Urothelium cell line (cell line): ENCODE results near the gene HSPB7.
"Not testable (repeated sequence)": the region's sequence is repeated elsewhere in the genome, so short reads cannot be mapped to it uniquely, and the experiment has no call there.

Experiments
- DNase-seq: peaks from one replicate; pipeline ENCODE4 v3.0.0; 2011; ENCODE audit warnings: low spot score, mixed read lengths
- FAIRE-seq: peaks from 2 replicates; lab custom pipeline; 2011; peaks lifted over from hg19 to GRCh38; lab: Jason Lieb, UNC

HSPB7 gene

DNA sequence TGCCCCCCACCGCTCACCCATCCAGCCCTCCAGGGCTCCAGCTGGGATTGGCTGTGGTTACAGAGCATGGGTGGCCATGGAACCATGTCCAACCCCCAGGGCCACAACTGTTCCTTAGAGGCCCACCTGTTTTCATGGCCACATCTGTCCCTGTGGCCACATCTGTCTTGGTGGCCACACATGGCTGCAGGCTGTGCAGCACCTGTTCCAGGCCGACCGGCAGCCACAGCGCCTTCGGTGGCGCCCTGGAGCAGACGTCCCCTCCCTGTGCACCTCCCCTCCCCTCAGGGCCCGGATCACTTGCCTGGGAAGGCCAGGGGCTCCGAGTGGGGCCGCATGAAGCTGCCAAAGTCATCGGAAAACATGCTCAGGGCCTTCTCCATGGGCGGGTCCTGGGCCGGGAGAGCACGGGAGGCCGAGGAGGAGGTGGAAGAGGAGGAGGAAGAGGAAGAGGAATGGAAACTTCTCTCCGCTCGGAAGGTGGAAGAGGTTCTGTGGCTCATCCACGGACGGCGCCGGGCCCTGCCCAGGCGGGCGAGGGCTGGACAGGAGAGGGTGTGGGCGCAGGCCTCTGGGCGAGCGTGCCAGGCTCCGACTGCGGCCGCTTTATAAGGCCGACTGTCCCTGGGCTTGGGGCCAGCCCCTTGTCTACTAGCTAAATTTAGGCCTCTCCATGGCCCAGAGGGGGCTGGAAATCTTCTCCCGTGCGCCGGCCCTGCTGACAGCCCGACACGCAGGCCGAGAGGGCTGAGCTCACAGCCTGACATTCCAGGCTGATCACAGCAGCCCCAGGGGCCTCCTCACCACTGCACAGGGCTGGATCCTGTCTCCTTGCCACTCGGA is at the start of gene HSPB7:
Gene HSPB7 (minus strand): TSS at position 583 of the 843 bp plus-strand sequence. CDS start 80 bp downstream, at position 503.
- FAIRE-seq = no peak
- DNase-seq = no peak

GRCh38 chr1:16067127-16067768 is 49.4 kb upstream of the HSPB7 start:
- no peak for DNase-seq
- FAIRE-seq = no peak

- no peak for DNase-seq
- no peak for FAIRE-seq
Observed at GRCh38 chr1:16066245-16066644, 48.4 kb upstream of the HSPB7 start.

GRCh38 chr1:16065269-16065576 is 47.4 kb upstream of the HSPB7 start:
- no peak for DNase-seq
- FAIRE-seq = no peak

DNA sequence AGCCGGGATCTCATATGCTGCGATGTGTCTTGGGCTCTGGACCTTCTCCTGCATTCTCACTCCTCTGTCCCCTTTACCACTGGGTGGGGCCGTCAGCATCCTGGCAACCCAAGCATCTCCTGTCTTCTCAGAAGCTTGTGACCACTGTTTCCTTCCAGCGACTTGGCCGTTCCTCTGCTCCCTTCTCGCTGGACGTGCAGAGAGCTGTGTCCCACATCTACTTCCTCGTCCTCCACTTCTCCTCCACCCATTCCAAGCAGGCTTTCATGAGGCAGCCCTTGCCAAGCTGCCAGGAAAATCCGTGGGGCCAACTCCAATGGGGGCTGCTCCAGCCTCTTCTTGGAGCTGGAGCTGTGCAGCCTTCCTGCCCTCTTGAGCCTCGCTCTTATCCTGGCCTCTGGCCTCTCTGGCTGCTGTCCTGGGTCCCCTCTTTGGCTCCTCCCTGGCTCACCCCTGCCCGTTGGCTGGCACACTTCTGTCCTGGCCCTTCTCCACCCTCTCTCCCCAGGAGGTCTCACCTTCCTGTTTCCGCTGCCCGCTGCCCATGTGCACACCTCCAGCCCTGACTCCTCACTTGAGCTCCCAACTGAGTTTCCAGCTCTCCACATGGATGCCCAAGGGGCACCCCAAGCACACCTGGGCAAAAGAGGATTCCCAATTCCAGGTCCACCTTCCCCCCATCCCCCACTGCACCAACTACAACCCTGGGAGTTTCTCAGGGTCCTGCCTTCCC is 46.9 kb upstream of the HSPB7 start:
- DNase-seq = no peak
- FAIRE-seq = no peak

DNA sequence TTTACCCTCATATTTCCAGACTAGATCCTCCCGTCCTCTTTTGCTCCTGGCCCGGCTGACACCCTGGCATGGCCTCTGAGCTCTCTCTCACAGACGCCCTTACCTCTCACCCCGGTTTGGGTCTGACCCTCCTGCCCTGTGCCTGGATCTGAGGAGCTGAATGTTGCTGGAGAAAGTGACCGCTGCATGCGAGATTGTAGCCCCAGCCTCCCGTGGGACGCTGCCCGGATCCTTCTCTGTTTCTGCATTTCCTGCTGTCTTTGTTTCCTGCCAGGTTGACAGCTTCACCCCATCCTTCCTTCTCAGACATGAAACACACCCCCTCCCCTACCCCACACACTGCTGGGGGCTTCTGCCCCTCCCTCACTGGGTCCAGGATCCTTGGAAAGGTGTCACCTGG is 46.1 kb upstream of the HSPB7 start:
- DNase-seq (no peak), FAIRE-seq (no peak)

DNA sequence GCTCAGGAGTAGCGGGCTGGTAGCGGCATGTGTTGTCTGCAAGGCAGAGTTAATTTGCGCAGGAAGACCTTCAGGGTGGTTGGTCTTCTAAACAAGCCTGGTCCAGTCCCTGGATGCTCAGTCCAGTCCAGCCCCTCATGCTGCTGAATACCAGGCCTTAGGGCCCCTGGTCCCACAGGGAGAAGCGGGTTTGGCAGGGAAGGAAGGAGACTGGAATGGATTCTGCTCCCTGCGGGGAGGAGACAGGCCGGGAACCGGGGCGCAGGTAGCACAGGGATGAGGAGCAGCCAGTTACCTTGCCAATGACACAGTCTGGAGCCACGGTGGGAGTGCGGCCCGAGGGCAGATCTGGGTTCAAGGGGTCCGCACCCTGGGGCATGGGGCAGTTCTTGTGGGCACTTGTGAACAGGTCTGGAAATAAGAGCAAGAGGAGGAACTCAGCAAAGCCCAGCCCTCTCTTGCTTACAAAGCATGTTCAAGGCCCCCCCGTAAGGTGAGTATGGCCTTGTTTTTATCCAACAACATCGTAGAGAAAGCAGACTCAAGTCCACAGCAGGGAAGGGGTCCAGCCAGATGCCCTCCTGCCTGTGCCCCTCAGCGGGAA is 45.5 kb upstream of the HSPB7 start:
- no peak for FAIRE-seq
- DNase-seq = no peak

- not testable (repeated sequence) for DNase-seq, FAIRE-seq
Observed at GRCh38 chr1:16062687-16063075, 44.8 kb upstream of the HSPB7 start.

- not testable (repeated sequence) for DNase-seq, FAIRE-seq
Observed at GRCh38 chr1:16061989-16062686, 44.3 kb upstream of the HSPB7 start.

- DNase-seq (no peak), FAIRE-seq (no peak)
Observed at GRCh38 chr1:16061266-16061665, 43.4 kb upstream of the HSPB7 start.

DNA sequence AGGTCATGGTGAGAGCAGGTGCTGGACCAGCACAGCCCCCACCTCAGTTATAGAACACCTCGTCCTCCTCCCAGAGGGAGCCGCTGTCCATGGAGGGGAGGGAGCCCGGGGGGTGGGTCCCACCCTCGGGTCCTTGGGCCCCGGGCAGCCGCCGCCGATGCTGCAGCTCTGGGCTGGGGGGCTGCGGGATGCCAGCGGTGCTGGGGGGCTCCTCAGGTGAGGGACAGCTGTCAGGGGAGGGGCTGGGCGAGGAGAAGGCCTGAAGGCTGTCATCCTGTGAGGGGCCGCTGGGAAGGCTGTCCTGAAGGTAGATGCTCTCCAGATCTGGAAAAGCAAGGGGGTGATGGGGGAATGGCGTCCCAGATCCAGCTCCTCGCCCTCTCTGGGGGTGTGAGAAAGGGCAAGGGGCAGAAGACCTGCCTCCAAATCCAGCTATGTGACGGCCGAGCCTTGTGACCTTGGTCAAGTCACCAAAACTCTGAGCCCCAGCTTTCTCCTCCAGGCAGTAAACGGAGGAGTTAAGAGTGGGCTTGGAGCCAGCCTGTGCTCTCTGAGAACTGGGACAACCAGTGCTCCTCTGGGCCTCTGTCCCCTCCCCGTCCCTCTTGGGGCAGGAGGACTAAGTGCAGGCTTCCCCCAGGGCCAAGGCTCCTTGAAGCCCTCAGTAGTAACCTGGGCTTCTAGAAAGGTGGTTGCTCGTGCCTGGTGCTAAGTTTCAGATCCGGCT is 40.7 kb upstream of the HSPB7 start:
- not testable (repeated sequence) for DNase-seq, FAIRE-seq

DNA sequence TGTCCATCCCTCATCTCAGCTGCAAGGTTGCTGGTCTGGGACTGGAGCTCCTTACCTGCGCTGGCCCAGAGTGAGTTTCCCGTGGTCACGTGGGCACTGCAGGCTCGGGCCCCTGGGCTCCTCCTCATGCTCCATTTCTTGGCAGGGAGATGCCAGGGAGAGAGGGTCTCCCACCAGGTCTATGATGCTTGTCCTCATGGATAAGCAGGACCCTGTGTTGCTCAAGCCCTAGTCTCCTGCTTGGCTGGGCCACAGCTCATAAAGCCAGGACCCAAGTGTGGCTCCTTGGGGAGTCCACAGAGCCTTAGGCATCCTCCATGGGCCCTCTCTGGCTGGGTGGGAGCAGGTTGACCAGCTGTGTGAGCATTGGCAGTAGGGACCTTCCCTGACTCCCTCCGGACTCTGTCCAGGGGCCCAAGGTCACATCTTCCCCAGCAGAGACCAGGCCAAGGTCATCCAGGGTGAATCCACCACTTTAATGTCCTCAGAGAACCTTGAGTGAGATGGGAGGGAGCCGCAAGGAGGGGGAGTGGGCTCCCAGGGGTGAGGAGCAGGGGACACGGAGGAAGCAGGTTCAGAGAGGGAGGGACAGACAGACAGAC is 39.6 kb upstream of the HSPB7 start:
- not testable (repeated sequence) for FAIRE-seq

GRCh38 chr1:16056521-16056912 is 38.7 kb upstream of the HSPB7 start:
- DNase-seq, FAIRE-seq: not testable (repeated sequence)

More for the DNA sequence above, 39.6 kb upstream of the HSPB7 start:
- not testable (repeated sequence) for DNase-seq

DNA sequence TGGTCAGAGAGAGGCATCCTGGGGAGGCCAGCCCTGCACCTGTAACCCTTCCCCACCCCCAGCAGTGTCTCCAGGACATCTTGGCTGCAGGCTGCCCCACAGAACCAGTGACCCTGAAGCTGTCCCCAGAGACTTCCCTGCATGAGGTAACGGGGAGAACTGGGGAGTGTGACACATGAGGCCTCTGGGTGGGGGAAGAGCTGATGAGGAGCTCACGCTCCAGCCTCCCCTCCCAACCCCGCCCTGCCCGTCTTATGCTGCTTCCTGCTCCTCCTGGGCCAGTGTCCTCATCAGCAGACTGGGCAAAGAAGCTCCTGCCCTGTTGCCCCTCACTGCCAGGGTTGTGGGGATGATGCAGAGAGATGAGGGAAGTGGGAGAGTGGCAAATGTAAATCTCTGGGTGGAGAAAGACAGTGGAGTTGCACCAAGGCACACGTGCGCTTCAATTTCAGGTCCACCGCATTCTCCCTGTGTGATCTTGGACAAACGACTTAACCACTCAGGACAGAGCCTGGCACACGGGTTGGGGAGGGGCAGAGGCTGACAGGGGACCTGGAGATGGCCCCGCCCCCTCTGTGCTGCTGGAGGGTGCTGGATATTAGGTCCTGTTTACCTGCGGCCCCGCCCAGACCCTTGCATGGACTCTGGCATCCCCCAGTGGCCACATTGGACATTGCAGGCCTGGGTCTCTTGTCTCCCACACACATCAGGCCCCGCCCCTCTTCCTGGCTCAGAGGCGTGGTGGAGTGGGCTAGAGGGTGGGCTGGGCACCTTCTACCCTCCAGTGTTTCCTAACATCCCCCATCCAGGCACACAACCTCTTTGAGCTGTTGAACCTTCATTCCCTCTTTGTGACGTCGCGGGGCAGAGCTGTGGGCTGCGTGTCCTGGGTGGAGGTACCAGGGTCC is 38.0 kb upstream of the HSPB7 start:
- DNase-seq = peak; percentile 92
- peak; percentile 35 for FAIRE-seq

GRCh38 chr1:16054598-16055540 is 37.0 kb upstream of the HSPB7 start:
- DNase-seq = no peak
- no peak for FAIRE-seq

GRCh38 chr1:16053781-16054502 is 36.1 kb upstream of the HSPB7 start:
- DNase-seq = no peak
- FAIRE-seq = no peak

- not testable (repeated sequence) for FAIRE-seq, DNase-seq
Observed at GRCh38 chr1:16051949-16052348, 34.1 kb upstream of the HSPB7 start.
